NK-92 (cell line): Measurements from ENCODE around the gene AKAP6.

ENCODE experiments used
- DNase-seq: peaks from one replicate; lab custom pipeline; 2025; ENCODE audit not compliant: unreplicated experiment; lab: John Stamatoyannopoulos, UW

The AKAP6 gene

GRCh38 chr14:32657081-32657480 is 328.0 kb downstream of the AKAP6 start:
- no peak for DNase-seq

- DNase-seq: no peak
These were observed 332.1 kb downstream of the AKAP6 start for GRCh38 chr14:32661216-32661615.

GRCh38 chr14:32662211-32662610 is 333.1 kb downstream of the AKAP6 start:
- DNase-seq: no peak

- DNase-seq: no peak
These were observed 337.2 kb downstream of the AKAP6 start for GRCh38 chr14:32666308-32666707.

- no peak for DNase-seq
These were observed 338.2 kb downstream of the AKAP6 start for GRCh38 chr14:32667287-32667686.

- DNase-seq: no peak
These were observed 338.7 kb downstream of the AKAP6 start for GRCh38 chr14:32667791-32668190.

- DNase-seq: no peak
These were observed 340.3 kb downstream of the AKAP6 start for GRCh38 chr14:32669391-32669790.

GRCh38 chr14:32675433-32675832 is 346.3 kb downstream of the AKAP6 start:
- no peak for DNase-seq

GRCh38 chr14:32677129-32677780 is 348.2 kb downstream of the AKAP6 start:
- DNase-seq: no peak

- no peak for DNase-seq
These were observed 349.0 kb downstream of the AKAP6 start for GRCh38 chr14:32678088-32678487.

GRCh38 chr14:32679927-32680612 is 351.0 kb downstream of the AKAP6 start:
- DNase-seq: no peak

- no peak for DNase-seq
These were observed 352.5 kb downstream of the AKAP6 start for GRCh38 chr14:32681598-32681997.

GRCh38 chr14:32682214-32682613 is 353.1 kb downstream of the AKAP6 start:
- DNase-seq: no peak

GRCh38 chr14:32683679-32684078 is 354.6 kb downstream of the AKAP6 start:
- no peak for DNase-seq

GRCh38 chr14:32688941-32689340 is 359.8 kb downstream of the AKAP6 start:
- DNase-seq: no peak

- DNase-seq: no peak
These were observed 363.3 kb downstream of the AKAP6 start for GRCh38 chr14:32692441-32692840.

GRCh38 chr14:32693114-32693513 is 364.0 kb downstream of the AKAP6 start:
- no peak for DNase-seq

GRCh38 chr14:32694795-32695449 is 365.8 kb downstream of the AKAP6 start:
- DNase-seq: no peak

- no peak for DNase-seq
These were observed 367.4 kb downstream of the AKAP6 start for GRCh38 chr14:32696325-32697091.

- DNase-seq: no peak
These were observed 368.0 kb downstream of the AKAP6 start for GRCh38 chr14:32697114-32697513.

- DNase-seq: no peak
These were observed 368.6 kb downstream of the AKAP6 start for GRCh38 chr14:32697704-32698103.

GRCh38 chr14:32698831-32699230 is 369.7 kb downstream of the AKAP6 start:
- no peak for DNase-seq
